ENCODE data around the gene CLRN2.

Gene CLRN2

GRCh38 chr4:17490575-17491059 lies 24.3 kb upstream of the CLRN2 start:
- H3K36me3 ChIP-seq (ENCODE audit: insufficient read depth, low read length): peaks cover 47% of the 10 kb centered on the region

DNA sequence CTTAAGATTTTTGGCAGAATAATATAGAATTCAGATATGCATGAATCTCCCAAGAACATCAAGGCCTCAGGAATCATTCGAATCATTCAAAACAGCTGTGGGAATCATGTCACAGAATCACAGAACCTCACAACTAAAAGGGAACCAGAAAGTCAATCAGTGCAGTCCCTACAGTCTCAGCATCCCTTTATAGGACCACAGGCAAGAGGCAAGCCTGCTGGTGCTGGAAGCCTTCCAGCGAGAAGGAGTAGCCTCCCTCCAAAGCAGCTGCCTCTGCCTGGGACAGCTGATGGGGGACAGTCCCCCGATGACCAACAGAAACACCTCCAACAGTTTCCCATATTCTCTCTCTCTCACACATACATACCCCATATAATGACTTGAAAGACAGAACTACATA lies 23.8 kb upstream of the CLRN2 start:
- peaks cover 44% of the 10 kb centered on the region for H3K36me3 ChIP-seq (ENCODE audit: insufficient read depth, low read length)

More at GRCh38 chr4:17490575-17491059, 24.3 kb upstream of the CLRN2 start:
- Histone ChIP-seq H3K4me1 (ENCODE audit: control insufficient read depth, insufficient read depth, low read length) (peaks cover 19% of the 10 kb centered on the region), H3K9ac (ENCODE audit: low read depth, low read length) (no peak overlapping the region), H3K4me3 (ENCODE audit: low read length) (no peak overlapping the region), H3K4me2 (ENCODE audit: low read length) (no peak overlapping the region), H3K9me3 (replicated peaks; ENCODE audit: low read length) (no peaks in the 10 kb centered on the region), H3K27me3 (ENCODE audit: control insufficient read depth, insufficient read depth, low read length) (no peaks in the 10 kb centered on the region)

GRCh38 chr4:17492058-17492741 lies 22.8 kb upstream of the CLRN2 start:
- no peaks in the 10 kb centered on the region for H3K9me3 ChIP-seq (replicated peaks; ENCODE audit: low read length)
- no peaks in the 10 kb centered on the region for H3K27me3 ChIP-seq (ENCODE audit: control insufficient read depth, insufficient read depth, low read length)
- peaks cover 35% of the 10 kb centered on the region for H3K36me3 ChIP-seq (ENCODE audit: insufficient read depth, low read length)
- H3K4me2 ChIP-seq (ENCODE audit: low read length): no peak overlapping the region
- H3K4me1 ChIP-seq (ENCODE audit: control insufficient read depth, insufficient read depth, low read length): peaks cover 19% of the 10 kb centered on the region
- H3K9ac ChIP-seq (ENCODE audit: low read depth, low read length): no peak overlapping the region
- H3K4me3 ChIP-seq (ENCODE audit: low read length): no peak overlapping the region

More for the DNA sequence above, 23.8 kb upstream of the CLRN2 start:
- Histone ChIP-seq H3K4me3 (ENCODE audit: low read length) (no peak overlapping the region), H3K9ac (ENCODE audit: low read depth, low read length) (no peak overlapping the region), H3K4me2 (ENCODE audit: low read length) (no peak overlapping the region), H3K4me1 (ENCODE audit: control insufficient read depth, insufficient read depth, low read length) (peaks cover 19% of the 10 kb centered on the region), H3K27me3 (ENCODE audit: control insufficient read depth, insufficient read depth, low read length) (no peaks in the 10 kb centered on the region), H3K9me3 (replicated peaks; ENCODE audit: low read length) (no peaks in the 10 kb centered on the region)

- H3K9me3 ChIP-seq (replicated peaks; ENCODE audit: low read length): no peaks in the 10 kb centered on the region
- peaks cover 19% of the 10 kb centered on the region for H3K4me1 ChIP-seq (ENCODE audit: control insufficient read depth, insufficient read depth, low read length)
- no peak overlapping the region for H3K9ac ChIP-seq (ENCODE audit: low read depth, low read length)
- H3K4me2 ChIP-seq (ENCODE audit: low read length): no peak overlapping the region
- no peak overlapping the region for H3K4me3 ChIP-seq (ENCODE audit: low read length)
- peaks cover 41% of the 10 kb centered on the region for H3K36me3 ChIP-seq (ENCODE audit: insufficient read depth, low read length)
- H3K27me3 ChIP-seq (ENCODE audit: control insufficient read depth, insufficient read depth, low read length): no peaks in the 10 kb centered on the region
Observed at GRCh38 chr4:17492876-17493275, 22.1 kb upstream of the CLRN2 start.

- peaks cover 45% of the 10 kb centered on the region for H3K36me3 ChIP-seq (ENCODE audit: insufficient read depth, low read length)
Observed at GRCh38 chr4:17493619-17494018, 21.3 kb upstream of the CLRN2 start.

DNA sequence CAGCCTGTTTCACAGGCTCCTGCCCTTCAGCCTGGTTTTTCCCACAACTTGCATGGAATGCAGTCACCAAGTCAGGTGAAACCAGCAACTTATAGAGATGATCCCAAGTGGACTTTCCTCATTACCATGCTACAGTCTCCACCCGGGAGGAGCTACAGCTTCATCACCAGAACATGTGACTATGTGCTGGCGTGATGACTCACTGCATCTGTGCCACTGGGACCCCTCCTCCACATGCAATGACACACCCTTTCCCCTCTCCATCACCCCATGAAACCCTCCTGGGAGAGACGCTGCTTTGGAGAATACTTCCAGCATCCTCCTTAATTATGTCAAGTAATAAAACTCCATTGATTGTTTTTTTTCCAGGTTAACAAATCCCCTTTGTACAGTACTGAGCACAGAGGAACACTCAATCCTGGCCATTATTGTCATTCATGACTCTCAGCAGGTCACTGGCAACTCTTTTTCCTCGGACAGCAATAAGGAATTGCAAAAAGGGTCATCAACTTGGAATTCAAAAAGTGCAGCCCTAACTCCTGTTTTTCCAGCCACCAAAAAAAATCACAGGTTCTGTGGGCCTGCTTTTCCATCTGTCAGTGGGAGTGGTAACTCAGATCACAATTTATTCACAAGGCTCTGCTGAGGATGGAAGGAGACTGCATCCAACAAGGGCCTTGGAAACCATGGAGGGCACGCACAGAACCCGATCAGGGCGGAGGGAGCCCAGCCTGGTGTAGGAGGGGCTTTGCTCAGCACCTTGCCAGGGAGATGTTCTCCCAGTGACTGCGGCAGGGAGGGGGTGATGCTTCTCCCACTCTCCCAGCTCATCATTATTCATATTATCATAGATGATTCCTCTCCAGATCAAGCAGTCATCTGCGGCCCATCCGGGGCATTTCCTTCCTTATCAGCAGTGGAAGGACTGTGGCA lies 20.4 kb upstream of the CLRN2 start:
- H3K9me3 ChIP-seq (replicated peaks; ENCODE audit: low read length): no peaks in the 10 kb centered on the region
- peak overlapping the region; percentile 21 for H3K4me2 ChIP-seq (ENCODE audit: low read length)
- peaks cover 19% of the 10 kb centered on the region for H3K4me1 ChIP-seq (ENCODE audit: control insufficient read depth, insufficient read depth, low read length)
- H3K27me3 ChIP-seq (ENCODE audit: control insufficient read depth, insufficient read depth, low read length): no peaks in the 10 kb centered on the region
- H3K9ac ChIP-seq (ENCODE audit: low read depth, low read length): no peak overlapping the region
- peaks cover 45% of the 10 kb centered on the region for H3K36me3 ChIP-seq (ENCODE audit: insufficient read depth, low read length)
- no peak overlapping the region for H3K4me3 ChIP-seq (ENCODE audit: low read length)

More at GRCh38 chr4:17493619-17494018, 21.3 kb upstream of the CLRN2 start:
- Histone ChIP-seq H3K27me3 (ENCODE audit: control insufficient read depth, insufficient read depth, low read length) (no peaks in the 10 kb centered on the region), H3K4me1 (ENCODE audit: control insufficient read depth, insufficient read depth, low read length) (peaks cover 19% of the 10 kb centered on the region), H3K4me3 (ENCODE audit: low read length) (no peak overlapping the region), H3K9ac (ENCODE audit: low read depth, low read length) (no peak overlapping the region), H3K9me3 (replicated peaks; ENCODE audit: low read length) (no peaks in the 10 kb centered on the region), H3K4me2 (ENCODE audit: low read length) (no peak overlapping the region)

- no peaks in the 10 kb centered on the region for H3K27me3 ChIP-seq (ENCODE audit: control insufficient read depth, insufficient read depth, low read length)
- H3K9ac ChIP-seq (ENCODE audit: low read depth, low read length): no peak overlapping the region
- no peak overlapping the region for H3K4me3 ChIP-seq (ENCODE audit: low read length)
- no peaks in the 10 kb centered on the region for H3K9me3 ChIP-seq (replicated peaks; ENCODE audit: low read length)
- H3K4me2 ChIP-seq (ENCODE audit: low read length): no peak overlapping the region
- H3K4me1 ChIP-seq (ENCODE audit: control insufficient read depth, insufficient read depth, low read length): peaks cover 13% of the 10 kb centered on the region
- peaks cover 52% of the 10 kb centered on the region for H3K36me3 ChIP-seq (ENCODE audit: insufficient read depth, low read length)
Observed at GRCh38 chr4:17497890-17498523, 17.0 kb upstream of the CLRN2 start.

- Histone ChIP-seq H3K4me2 (ENCODE audit: low read length) (no peak overlapping the region), H3K36me3 (ENCODE audit: insufficient read depth, low read length) (peaks cover 47% of the 10 kb centered on the region), H3K9me3 (replicated peaks; ENCODE audit: low read length) (no peaks in the 10 kb centered on the region), H3K9ac (ENCODE audit: low read depth, low read length) (no peak overlapping the region), H3K4me1 (ENCODE audit: control insufficient read depth, insufficient read depth, low read length) (no peaks in the 10 kb centered on the region), H3K27me3 (ENCODE audit: control insufficient read depth, insufficient read depth, low read length) (no peaks in the 10 kb centered on the region), H3K4me3 (ENCODE audit: low read length) (no peak overlapping the region)
Observed at GRCh38 chr4:17500574-17500973, 14.4 kb upstream of the CLRN2 start.

DNA sequence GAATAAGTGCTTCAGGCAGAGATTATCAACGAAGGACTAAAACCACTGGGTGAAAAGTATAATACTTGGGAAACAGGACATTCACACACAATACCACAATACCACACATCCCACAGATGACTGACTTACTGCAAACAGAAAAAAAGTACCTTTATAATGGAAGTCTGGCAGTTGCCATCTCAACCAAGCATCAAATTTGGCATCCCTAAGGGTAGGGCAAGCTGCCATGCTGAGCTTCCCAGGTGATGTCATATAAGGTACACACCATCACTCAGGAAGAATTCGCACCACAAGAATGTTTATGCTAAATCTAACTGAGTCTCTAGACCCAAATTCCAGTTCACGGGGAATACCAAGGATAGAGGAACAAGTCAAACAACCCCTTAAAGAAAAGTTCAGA lies 12.2 kb upstream of the CLRN2 start:
- no peak overlapping the region for H3K4me3 ChIP-seq (ENCODE audit: low read length)
- no peak overlapping the region for H3K9ac ChIP-seq (ENCODE audit: low read depth, low read length)
- H3K36me3 ChIP-seq (ENCODE audit: insufficient read depth, low read length): peaks cover 51% of the 10 kb centered on the region
- H3K4me2 ChIP-seq (ENCODE audit: low read length): no peak overlapping the region
- no peaks in the 10 kb centered on the region for H3K4me1 ChIP-seq (ENCODE audit: control insufficient read depth, insufficient read depth, low read length)
- H3K27me3 ChIP-seq (ENCODE audit: control insufficient read depth, insufficient read depth, low read length): no peaks in the 10 kb centered on the region
- H3K9me3 ChIP-seq (replicated peaks; ENCODE audit: low read length): no peaks in the 10 kb centered on the region

DNA sequence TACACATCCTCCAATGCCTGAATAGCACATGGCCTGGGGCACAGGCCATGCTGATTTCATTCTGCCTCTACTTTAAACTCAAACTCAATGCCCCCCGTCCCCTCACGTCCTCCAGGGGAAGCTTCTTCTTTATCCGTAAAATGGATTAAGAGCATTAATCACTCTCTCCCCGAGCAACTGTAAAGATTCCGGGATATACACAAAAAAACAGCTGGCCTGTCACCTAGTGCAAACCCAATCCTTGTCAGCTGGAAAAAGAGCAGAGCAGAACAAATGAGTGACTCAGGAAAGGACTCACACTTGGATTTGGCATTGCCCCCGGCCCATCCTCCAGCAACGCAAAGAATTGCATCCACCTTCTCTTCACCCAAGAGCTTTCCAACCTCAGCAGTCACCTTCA lies 10.9 kb upstream of the CLRN2 start:
- no peak overlapping the region for H3K4me3 ChIP-seq (ENCODE audit: low read length)
- no peak overlapping the region for H3K9ac ChIP-seq (ENCODE audit: low read depth, low read length)
- no peaks in the 10 kb centered on the region for H3K27me3 ChIP-seq (ENCODE audit: control insufficient read depth, insufficient read depth, low read length)
- H3K4me1 ChIP-seq (ENCODE audit: control insufficient read depth, insufficient read depth, low read length): no peaks in the 10 kb centered on the region
- H3K4me2 ChIP-seq (ENCODE audit: low read length): no peak overlapping the region
- peaks cover 38% of the 10 kb centered on the region for H3K36me3 ChIP-seq (ENCODE audit: insufficient read depth, low read length)
- no peaks in the 10 kb centered on the region for H3K9me3 ChIP-seq (replicated peaks; ENCODE audit: low read length)

- peak overlapping the region; percentile 93 for H3K4me3 ChIP-seq (ENCODE audit: low read length)
- peak overlapping the region; percentile 98 for H3K4me2 ChIP-seq (ENCODE audit: low read length)
- H3K4me1 ChIP-seq (ENCODE audit: control insufficient read depth, insufficient read depth, low read length): peaks cover 3% of the 10 kb centered on the region
- H3K27me3 ChIP-seq (ENCODE audit: control insufficient read depth, insufficient read depth, low read length): peaks cover 9% of the 10 kb centered on the region
- peak overlapping the region; percentile 79 for H3K9ac ChIP-seq (ENCODE audit: low read depth, low read length)
- no peaks in the 10 kb centered on the region for H3K9me3 ChIP-seq (replicated peaks; ENCODE audit: low read length)
- H3K36me3 ChIP-seq (ENCODE audit: insufficient read depth, low read length): peaks cover 9% of the 10 kb centered on the region
Observed at GRCh38 chr4:17510582-17510981, 4.4 kb upstream of the CLRN2 start.

All from skeletal muscle satellite cell (primary cell).